BLaER1 (cell line): ENCODE results near the gene EFCAB14.
A peak's percentile ranks its signal among the peaks of the same experiment; 100 is the strongest.
"Not testable (repeated sequence)": the region's sequence is repeated elsewhere in the genome, so short reads cannot be mapped to it uniquely, and the experiment has no call there.

ENCODE experiments used
- H3K27ac ChIP-seq: shearing (Covaris generic); formaldehyde crosslinking; 2 replicates; pipeline ENCODE4 v1.8.1; 2022
- H3K27me3 ChIP-seq: shearing (Covaris generic); formaldehyde crosslinking; 2 replicates; pipeline ENCODE4 v1.8.1; 2022
- H3K36me3 ChIP-seq: shearing (Covaris generic); formaldehyde crosslinking; 2 replicates; pipeline ENCODE4 v1.8.1; 2022
- H3K4me1 ChIP-seq: shearing (Covaris generic); formaldehyde crosslinking; 2 replicates; pipeline ENCODE4 v1.8.1; 2022
- H3K4me2 ChIP-seq: shearing (Covaris generic); formaldehyde crosslinking; 2 replicates; pipeline ENCODE4 v1.8.1; 2022
- H3K4me3 ChIP-seq: shearing (Covaris generic); formaldehyde crosslinking; 2 replicates; pipeline ENCODE4 v1.8.1; 2022
- H3K9ac ChIP-seq: shearing (Covaris generic); formaldehyde crosslinking; 2 replicates; pipeline ENCODE4 v1.8.1; 2022
- H3K9me3 ChIP-seq: shearing (Covaris generic); formaldehyde crosslinking; 2 replicates; pipeline ENCODE4 v1.8.1; 2022
- H4K20me1 ChIP-seq: shearing (Covaris generic); formaldehyde crosslinking; 2 replicates; pipeline ENCODE4 v1.8.1; 2022
- Cebpa-rat ChIP-seq: shearing (Covaris generic); IDR thresholded peaks from 2 replicates; pipeline ENCODE4 v1.8.1; 2022

EFCAB14 gene

GRCh38 chr1:46755121-46755520 lies 36.2 kb upstream of the EFCAB14 start:
- no peak overlapping the region for H3K27ac ChIP-seq
- TF ChIP-seq Cebpa-rat, result no peak
- no peak overlapping the region for H3K4me2 ChIP-seq

GRCh38 chr1:46754707-46755106 lies 35.8 kb upstream of the EFCAB14 start:
- H4K20me1 ChIP-seq, H3K4me1 ChIP-seq, H3K27me3 ChIP-seq, H3K9ac ChIP-seq, H3K4me3 ChIP-seq, H3K27ac ChIP-seq, H3K9me3 ChIP-seq, H3K36me3 ChIP-seq, H3K4me2 ChIP-seq: not testable (repeated sequence)

More at GRCh38 chr1:46755121-46755520, 36.2 kb upstream of the EFCAB14 start:
- Histone ChIP-seq H3K9me3 (no peaks in the 10 kb centered on the region), H3K4me3 (no peak overlapping the region), H3K9ac (no peak overlapping the region), H3K27me3 (no peaks in the 10 kb centered on the region), H3K4me1 (no peaks in the 10 kb centered on the region), H3K36me3 (no peaks in the 10 kb centered on the region), H4K20me1 (no peaks in the 10 kb centered on the region)

- Histone ChIP-seq H3K27me3 (no peaks in the 10 kb centered on the region), H3K4me3 (no peak overlapping the region), H3K4me1 (no peaks in the 10 kb centered on the region), H3K27ac (no peak overlapping the region), H3K9me3 (no peaks in the 10 kb centered on the region), H3K4me2 (no peak overlapping the region), H3K36me3 (no peaks in the 10 kb centered on the region), H3K9ac (no peak overlapping the region), H4K20me1 (no peaks in the 10 kb centered on the region)
- TF ChIP-seq Cebpa-rat, result no peak
Measured at GRCh38 chr1:46753985-46754384, 35.1 kb upstream of the EFCAB14 start.

- no peak overlapping the region for H3K27ac ChIP-seq
- no peaks in the 10 kb centered on the region for H3K4me1 ChIP-seq
- H3K4me2 ChIP-seq, result no peak overlapping the region
- no peaks in the 10 kb centered on the region for H3K9me3 ChIP-seq
- no peaks in the 10 kb centered on the region for H3K27me3 ChIP-seq
- no peak overlapping the region for H3K9ac ChIP-seq
- H4K20me1 ChIP-seq, result no peaks in the 10 kb centered on the region
- H3K4me3 ChIP-seq, result no peak overlapping the region
- H3K36me3 ChIP-seq, result no peaks in the 10 kb centered on the region
- 0 out of 2 replicates have a peak, but pooled peaks have one; percentile 45 for TF ChIP-seq Cebpa-rat
Measured at GRCh38 chr1:46749921-46750404, 31.0 kb upstream of the EFCAB14 start.

- Histone ChIP-seq H3K9ac (no peak overlapping the region), H3K36me3 (no peaks in the 10 kb centered on the region), H4K20me1 (no peaks in the 10 kb centered on the region), H3K27me3 (no peaks in the 10 kb centered on the region), H3K4me3 (no peak overlapping the region), H3K9me3 (no peaks in the 10 kb centered on the region), H3K27ac (no peak overlapping the region), H3K4me2 (no peak overlapping the region), H3K4me1 (no peaks in the 10 kb centered on the region)
- TF ChIP-seq Cebpa-rat, result no peak
Measured at GRCh38 chr1:46749404-46749803, 30.5 kb upstream of the EFCAB14 start.

- Histone ChIP-seq H3K36me3 (no peaks in the 10 kb centered on the region), H3K4me1 (no peaks in the 10 kb centered on the region), H3K27ac (no peak overlapping the region), H3K4me3 (no peak overlapping the region), H3K27me3 (no peaks in the 10 kb centered on the region), H3K4me2 (no peak overlapping the region), H4K20me1 (no peaks in the 10 kb centered on the region), H3K9ac (no peak overlapping the region), H3K9me3 (no peaks in the 10 kb centered on the region)
- TF ChIP-seq Cebpa-rat, result no peak
Measured at GRCh38 chr1:46747683-46748288, 28.9 kb upstream of the EFCAB14 start.

GRCh38 chr1:46742069-46742468 lies 23.2 kb upstream of the EFCAB14 start:
- Histone ChIP-seq H3K36me3 (no peaks in the 10 kb centered on the region), H4K20me1 (no peaks in the 10 kb centered on the region), H3K9ac (no peak overlapping the region), H3K4me3 (no peak overlapping the region), H3K27me3 (no peaks in the 10 kb centered on the region), H3K9me3 (no peaks in the 10 kb centered on the region), H3K27ac (no peak overlapping the region), H3K4me1 (no peaks in the 10 kb centered on the region), H3K4me2 (no peak overlapping the region)
- TF ChIP-seq Cebpa-rat, result no peak

GRCh38 chr1:46735708-46736324 lies 16.9 kb upstream of the EFCAB14 start:
- Histone ChIP-seq H3K27ac (no peak overlapping the region), H3K9ac (no peak overlapping the region), H3K4me3 (no peak overlapping the region), H4K20me1 (no peaks in the 10 kb centered on the region; the same call in 1 of the 2 replicates), H3K9me3 (no peaks in the 10 kb centered on the region), H3K4me1 (no peaks in the 10 kb centered on the region), H3K4me2 (no peak overlapping the region), H3K36me3 (no peaks in the 10 kb centered on the region), H3K27me3 (no peaks in the 10 kb centered on the region)
- TF ChIP-seq Cebpa-rat, result no peak

GRCh38 chr1:46728327-46728873 lies 9.5 kb upstream of the EFCAB14 start:
- not testable (repeated sequence) for H3K36me3 ChIP-seq, H3K4me2 ChIP-seq, H3K27ac ChIP-seq, H3K4me3 ChIP-seq, H3K4me1 ChIP-seq, H3K9ac ChIP-seq, H3K9me3 ChIP-seq, H4K20me1 ChIP-seq, H3K27me3 ChIP-seq

GRCh38 chr1:46725736-46726108 lies 6.8 kb upstream of the EFCAB14 start:
- Histone ChIP-seq H3K27ac (no peak overlapping the region), H3K4me3 (no peak overlapping the region), H3K9me3 (no peaks in the 10 kb centered on the region), H3K9ac (no peak overlapping the region), H3K27me3 (no peaks in the 10 kb centered on the region), H3K4me1 (no peaks in the 10 kb centered on the region), H3K36me3 (no peaks in the 10 kb centered on the region), H4K20me1 (no peaks in the 10 kb centered on the region), H3K4me2 (no peak overlapping the region)
- TF ChIP-seq Cebpa-rat, result no peak
